ENCODE measurements around the gene IDUA.

- TF ChIP-seq CTCF (IDR thresholded peaks at IDR 0.05), result no peak
- TF ChIP-seq POLR2A (IDR thresholded peaks at IDR 0.05), result no peak
These were observed 26.7 kb upstream of the IDUA start for GRCh38 chr4:960140-960635.

Measured in Peyer's patch (tissue), 4 donors.